BJ (cell line): Measurements from ENCODE around the gene TMF1. TPM values are rescaled to one million over a fixed set of nuclear protein-coding genes. Genes with fewer than 3 reads are reported as not detected.

ENCODE experiments used
- CTCF ChIA-PET: fragments of 350-600 bp; formaldehyde crosslinking; extraction: SDS; loops from one replicate; lab custom pipeline; 2021; ENCODE audit warnings: antibody characterized with exemption, inconsistent platforms; lab: Yijun Ruan, JAX
- POLR2A ChIA-PET: fragments of 300-600 bp; sonication (Branson Sonifier 250); formaldehyde crosslinking; extraction: SDS; loops from one replicate; lab custom pipeline; 2021; ENCODE audit warnings: antibody characterized with exemption; lab: Charles Lee
- DNase-seq: peaks from one replicate; pipeline ENCODE4 v3.0.0-alpha.2; 2011; ENCODE audit warnings: low read depth
- H3K27me3 ChIP-seq: 2 replicates; pipeline ENCODE4 v1.6.0; 2011; ENCODE audit warnings: low read length; ENCODE audit not compliant: control insufficient read depth, insufficient read depth
- H3K36me3 ChIP-seq: 2 replicates; pipeline ENCODE4 v1.5.1; 2011; ENCODE audit warnings: low read length; ENCODE audit not compliant: control insufficient read depth, insufficient read depth
- H3K4me3 ChIP-seq: 2 replicates; pipeline ENCODE4 v1.5.1; 2011; ENCODE audit warnings: low read depth, mild to moderate bottlenecking, control low read depth, low read length
- CTCF ChIP-seq: IDR thresholded peaks from 2 replicates; pipeline ENCODE4 v1.5.1; 2011; ENCODE audit warnings: low read depth, mild to moderate bottlenecking, control low read depth, inconsistent platforms, low read length, moderate library complexity; ENCODE audit not compliant: insufficient read depth
- polyA plus RNA-seq: library from polyadenylated mRNA; depleted of rRNA; stranded (reverse); fragments of >200 nt; gene quantifications from 2 replicates; pipeline ENCODE4 v1.2.3, GENCODE V29; 2011

The TMF1 gene
- polyA plus RNA-seq, 1 experiment = 7.7 TPM

- Histone ChIP-seq H3K27me3 (no peaks in the 10 kb centered on the region), H3K4me3 (no peak overlapping the region), H3K36me3 (peaks cover 3% of the 10 kb centered on the region)
- CTCF ChIA-PET = interaction anchor here (0.9 kb wide), 1 partner anchor 59 kb away, joined by 3 read pairs; no protein-coding TSS in a partner anchor
- TF ChIP-seq CTCF = no peak
- POLR2A ChIA-PET = no interaction called here
- no peak for DNase-seq
Measured at GRCh38 chr3:69059688-69060087, 7.6 kb upstream of the TMF1 start.

GRCh38 chr3:69058947-69059224 is 6.8 kb upstream of the TMF1 start:
- peaks cover 3% of the 10 kb centered on the region for H3K36me3 ChIP-seq
- no peaks in the 10 kb centered on the region for H3K27me3 ChIP-seq
- ChIA-PET CTCF (interaction anchor here (0.9 kb wide), 1 partner anchor 60 kb away, joined by 3 read pairs; no protein-coding TSS in a partner anchor), POLR2A (no interaction called here)
- no peak overlapping the region for H3K4me3 ChIP-seq
- no peak for TF ChIP-seq CTCF
- DNase-seq = no peak

- ChIA-PET POLR2A (no interaction called here), CTCF (no interaction called here)
- Histone ChIP-seq H3K36me3 (peaks cover 3% of the 10 kb centered on the region), H3K4me3 (no peak overlapping the region), H3K27me3 (no peaks in the 10 kb centered on the region)
- no peak for DNase-seq
- TF ChIP-seq CTCF = no peak
Measured at GRCh38 chr3:69058180-69058946, 6.2 kb upstream of the TMF1 start.

GRCh38 chr3:69052472-69052898 is 352 bp upstream of the TMF1 start:
- no peaks in the 10 kb centered on the region for H3K27me3 ChIP-seq
- H3K4me3 ChIP-seq = peak overlapping the region; percentile 34
- H3K36me3 ChIP-seq = peaks cover 3% of the 10 kb centered on the region
- ChIA-PET POLR2A (no interaction called here), CTCF (interaction anchor here (1.0 to 1.6 kb wide), 4 partner anchors 11 to 39 kb away, joined by 3 to 4 read pairs (median 3); partner anchors contain the start of gene EOGT)
- DNase-seq = no peak
- TF ChIP-seq CTCF = peak; percentile 16; the same call in 1 of the 2 replicates

GRCh38 chr3:69048990-69049389 is 3.1 kb downstream of the TMF1 start:
- ChIA-PET POLR2A (no interaction called here), CTCF (no interaction called here)
- TF ChIP-seq CTCF = no peak
- H3K27me3 ChIP-seq = no peaks in the 10 kb centered on the region
- H3K36me3 ChIP-seq = peaks cover 6% of the 10 kb centered on the region
- DNase-seq = no peak
- H3K4me3 ChIP-seq = no peak overlapping the region
